ENCODE measurements around the gene C1orf174.

The C1orf174 gene

GRCh38 chr1:3898475-3898735, 1.7 kb downstream of the C1orf174 start:
- H3K4me1 ChIP-seq (ENCODE audit: control insufficient read depth, insufficient read depth, low read length): peaks cover 18% of the 10 kb centered on the region
- H3K36me3 ChIP-seq (ENCODE audit: insufficient read depth, low read length): peaks cover 10% of the 10 kb centered on the region
- no peaks in the 10 kb centered on the region for H3K9me3 ChIP-seq (replicated peaks; ENCODE audit: low read length)
- no peaks in the 10 kb centered on the region for H3K27me3 ChIP-seq (ENCODE audit: control insufficient read depth, insufficient read depth, low read length)
- H3K4me3 ChIP-seq (ENCODE audit: low read length): no peak overlapping the region
- H3K9ac ChIP-seq (ENCODE audit: low read depth, low read length): no peak overlapping the region
- peak overlapping the region; percentile 95 for H3K4me2 ChIP-seq (ENCODE audit: low read length)

GRCh38 chr1:3896396-3897000, 3.6 kb downstream of the C1orf174 start:
- Histone ChIP-seq H3K9me3 (replicated peaks; ENCODE audit: low read length) (no peaks in the 10 kb centered on the region), H3K27me3 (ENCODE audit: control insufficient read depth, insufficient read depth, low read length) (no peaks in the 10 kb centered on the region), H3K4me1 (ENCODE audit: control insufficient read depth, insufficient read depth, low read length) (peaks cover 9% of the 10 kb centered on the region), H3K4me3 (ENCODE audit: low read length) (no peak overlapping the region), H3K9ac (ENCODE audit: low read depth, low read length) (no peak overlapping the region), H3K36me3 (ENCODE audit: insufficient read depth, low read length) (peaks cover 17% of the 10 kb centered on the region), H3K4me2 (ENCODE audit: low read length) (no peak overlapping the region)

- no peak overlapping the region for H3K4me3 ChIP-seq (ENCODE audit: low read length)
- H3K4me2 ChIP-seq (ENCODE audit: low read length): no peak overlapping the region
- H3K9me3 ChIP-seq (replicated peaks; ENCODE audit: low read length): no peaks in the 10 kb centered on the region
- H3K4me1 ChIP-seq (ENCODE audit: control insufficient read depth, insufficient read depth, low read length): peaks cover 7% of the 10 kb centered on the region
- H3K36me3 ChIP-seq (ENCODE audit: insufficient read depth, low read length): peaks cover 23% of the 10 kb centered on the region
- no peak overlapping the region for H3K9ac ChIP-seq (ENCODE audit: low read depth, low read length)
- H3K27me3 ChIP-seq (ENCODE audit: control insufficient read depth, insufficient read depth, low read length): no peaks in the 10 kb centered on the region
These were observed 4.1 kb downstream of the C1orf174 start for GRCh38 chr1:3895951-3896325.

- H3K4me1 ChIP-seq (ENCODE audit: control insufficient read depth, insufficient read depth, low read length): peaks cover 7% of the 10 kb centered on the region
- H3K36me3 ChIP-seq (ENCODE audit: insufficient read depth, low read length): peaks cover 26% of the 10 kb centered on the region
- H3K4me3 ChIP-seq (ENCODE audit: low read length): no peak overlapping the region
- H3K27me3 ChIP-seq (ENCODE audit: control insufficient read depth, insufficient read depth, low read length): no peaks in the 10 kb centered on the region
- no peak overlapping the region for H3K9ac ChIP-seq (ENCODE audit: low read depth, low read length)
- H3K9me3 ChIP-seq (replicated peaks; ENCODE audit: low read length): no peaks in the 10 kb centered on the region
- no peak overlapping the region for H3K4me2 ChIP-seq (ENCODE audit: low read length)
These were observed 4.7 kb downstream of the C1orf174 start for GRCh38 chr1:3895279-3895950.

- no peak overlapping the region for H3K9ac ChIP-seq (ENCODE audit: low read depth, low read length)
- H3K4me2 ChIP-seq (ENCODE audit: low read length): no peak overlapping the region
- no peaks in the 10 kb centered on the region for H3K9me3 ChIP-seq (replicated peaks; ENCODE audit: low read length)
- no peaks in the 10 kb centered on the region for H3K27me3 ChIP-seq (ENCODE audit: control insufficient read depth, insufficient read depth, low read length)
- no peak overlapping the region for H3K4me3 ChIP-seq (ENCODE audit: low read length)
- peaks cover 33% of the 10 kb centered on the region for H3K36me3 ChIP-seq (ENCODE audit: insufficient read depth, low read length)
- H3K4me1 ChIP-seq (ENCODE audit: control insufficient read depth, insufficient read depth, low read length): peaks cover 7% of the 10 kb centered on the region
These were observed 5.3 kb downstream of the C1orf174 start for GRCh38 chr1:3894626-3895278.

GRCh38 chr1:3893190-3893589, 6.9 kb downstream of the C1orf174 start:
- Histone ChIP-seq H3K36me3 (ENCODE audit: insufficient read depth, low read length) (peaks cover 38% of the 10 kb centered on the region), H3K27me3 (ENCODE audit: control insufficient read depth, insufficient read depth, low read length) (no peaks in the 10 kb centered on the region), H3K4me1 (ENCODE audit: control insufficient read depth, insufficient read depth, low read length) (no peaks in the 10 kb centered on the region), H3K9ac (ENCODE audit: low read depth, low read length) (no peak overlapping the region), H3K9me3 (replicated peaks; ENCODE audit: low read length) (no peaks in the 10 kb centered on the region), H3K4me2 (ENCODE audit: low read length) (no peak overlapping the region), H3K4me3 (ENCODE audit: low read length) (no peak overlapping the region)

- Histone ChIP-seq H3K27me3 (ENCODE audit: control insufficient read depth, insufficient read depth, low read length) (no peaks in the 10 kb centered on the region), H3K36me3 (ENCODE audit: insufficient read depth, low read length) (peaks cover 42% of the 10 kb centered on the region), H3K4me3 (ENCODE audit: low read length) (no peak overlapping the region), H3K9me3 (replicated peaks; ENCODE audit: low read length) (no peaks in the 10 kb centered on the region), H3K4me2 (ENCODE audit: low read length) (no peak overlapping the region), H3K4me1 (ENCODE audit: control insufficient read depth, insufficient read depth, low read length) (no peaks in the 10 kb centered on the region), H3K9ac (ENCODE audit: low read depth, low read length) (no peak overlapping the region)
These were observed 7.3 kb downstream of the C1orf174 start for GRCh38 chr1:3892748-3893147.

- no peak overlapping the region for H3K4me3 ChIP-seq (ENCODE audit: low read length)
- H3K4me2 ChIP-seq (ENCODE audit: low read length): no peak overlapping the region
- no peaks in the 10 kb centered on the region for H3K27me3 ChIP-seq (ENCODE audit: control insufficient read depth, insufficient read depth, low read length)
- H3K4me1 ChIP-seq (ENCODE audit: control insufficient read depth, insufficient read depth, low read length): no peaks in the 10 kb centered on the region
- no peaks in the 10 kb centered on the region for H3K9me3 ChIP-seq (replicated peaks; ENCODE audit: low read length)
- H3K36me3 ChIP-seq (ENCODE audit: insufficient read depth, low read length): peaks cover 47% of the 10 kb centered on the region
- H3K9ac ChIP-seq (ENCODE audit: low read depth, low read length): no peak overlapping the region
These were observed 8.7 kb downstream of the C1orf174 start for GRCh38 chr1:3891329-3891865.

- Histone ChIP-seq H3K9ac (ENCODE audit: low read depth, low read length) (no peak overlapping the region), H3K4me3 (ENCODE audit: low read length) (no peak overlapping the region), H3K4me2 (ENCODE audit: low read length) (no peak overlapping the region)
These were observed 9.4 kb downstream of the C1orf174 start for GRCh38 chr1:3890389-3891328.

GRCh38 chr1:3889936-3890335, 10.1 kb downstream of the C1orf174 start:
- no peaks in the 10 kb centered on the region for H3K4me1 ChIP-seq (ENCODE audit: control insufficient read depth, insufficient read depth, low read length)
- H3K9me3 ChIP-seq (replicated peaks; ENCODE audit: low read length): no peaks in the 10 kb centered on the region
- no peaks in the 10 kb centered on the region for H3K27me3 ChIP-seq (ENCODE audit: control insufficient read depth, insufficient read depth, low read length)
- H3K4me2 ChIP-seq (ENCODE audit: low read length): no peak overlapping the region
- peaks cover 47% of the 10 kb centered on the region for H3K36me3 ChIP-seq (ENCODE audit: insufficient read depth, low read length)
- H3K9ac ChIP-seq (ENCODE audit: low read depth, low read length): no peak overlapping the region
- H3K4me3 ChIP-seq (ENCODE audit: low read length): no peak overlapping the region

More at GRCh38 chr1:3890389-3891328, 9.4 kb downstream of the C1orf174 start:
- H3K27me3 ChIP-seq (ENCODE audit: control insufficient read depth, insufficient read depth, low read length): no peaks in the 10 kb centered on the region
- no peaks in the 10 kb centered on the region for H3K9me3 ChIP-seq (replicated peaks; ENCODE audit: low read length)
- H3K36me3 ChIP-seq (ENCODE audit: insufficient read depth, low read length): peaks cover 49% of the 10 kb centered on the region
- no peaks in the 10 kb centered on the region for H3K4me1 ChIP-seq (ENCODE audit: control insufficient read depth, insufficient read depth, low read length)

GRCh38 chr1:3888301-3888700, 11.8 kb downstream of the C1orf174 start:
- Histone ChIP-seq H3K27me3 (ENCODE audit: control insufficient read depth, insufficient read depth, low read length) (no peaks in the 10 kb centered on the region), H3K4me3 (ENCODE audit: low read length) (no peak overlapping the region), H3K4me2 (ENCODE audit: low read length) (no peak overlapping the region), H3K4me1 (ENCODE audit: control insufficient read depth, insufficient read depth, low read length) (no peaks in the 10 kb centered on the region), H3K9ac (ENCODE audit: low read depth, low read length) (no peak overlapping the region), H3K9me3 (replicated peaks; ENCODE audit: low read length) (no peaks in the 10 kb centered on the region), H3K36me3 (ENCODE audit: insufficient read depth, low read length) (peaks cover 48% of the 10 kb centered on the region)

All from skeletal muscle satellite cell (primary cell).